Measurements from ENCODE around the gene CHMP4A.
A peak's percentile ranks its signal among the peaks of the same experiment; 100 is the strongest.
"Not testable (repeated sequence)": the region's sequence is repeated elsewhere in the genome, so short reads cannot be mapped to it uniquely, and the experiment has no call there.

CHMP4A gene

GRCh38 chr14:24207104-24207551, 6.2 kb downstream of the CHMP4A start:
- H3K4me3 ChIP-seq (ENCODE audit: low read depth, low read length) = no peak overlapping the region
- no peak for TF ChIP-seq CTCF (IDR thresholded peaks at IDR 0.05; ENCODE audit: borderline replicate concordance, insufficient read depth, low read depth, low read length)

DNA sequence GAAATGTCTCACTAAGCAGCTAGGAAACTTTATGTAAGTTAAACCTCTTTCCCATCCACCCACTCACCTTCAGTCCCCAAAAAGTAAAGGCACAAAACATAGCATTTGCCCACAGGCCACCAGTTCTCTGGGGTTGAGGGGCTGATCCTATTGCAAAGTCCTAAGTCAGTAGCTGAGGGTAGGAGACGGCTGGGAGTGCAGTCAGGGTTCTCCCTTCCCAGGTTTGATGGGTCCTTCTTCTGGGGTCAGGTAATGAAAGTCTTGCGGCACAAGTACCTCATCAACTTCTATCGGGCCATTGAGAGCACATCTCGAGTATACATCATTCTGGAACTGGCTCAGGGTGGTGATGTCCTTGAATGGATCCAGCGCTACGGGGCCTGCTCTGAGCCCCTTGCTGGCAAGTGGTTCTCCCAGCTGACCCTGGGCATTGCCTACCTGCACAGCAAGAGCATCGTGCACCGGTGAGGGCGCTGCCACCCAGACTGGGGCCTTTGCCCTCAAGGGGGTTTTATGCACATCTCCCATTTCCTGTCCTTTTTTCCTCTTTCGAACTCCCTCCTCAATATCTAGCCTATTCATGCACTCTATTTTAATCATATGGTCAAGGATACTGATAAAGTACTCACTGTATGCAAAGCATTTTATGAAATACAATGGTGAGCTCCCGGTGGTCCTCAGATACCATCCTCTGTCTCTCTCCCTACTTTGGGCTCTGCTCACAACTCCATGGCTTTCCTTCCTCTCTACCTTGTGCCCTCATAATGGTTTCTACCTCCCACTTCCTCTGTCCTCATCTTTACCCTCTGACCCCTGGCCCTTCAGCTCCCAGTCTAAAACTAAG, 6.8 kb downstream of the CHMP4A start:
- no peak for TF ChIP-seq CTCF (IDR thresholded peaks at IDR 0.05; ENCODE audit: borderline replicate concordance, insufficient read depth, low read depth, low read length)
- no peak overlapping the region for H3K4me3 ChIP-seq (ENCODE audit: low read depth, low read length)

GRCh38 chr14:24204163-24205146, 8.8 kb downstream of the CHMP4A start:
- TF ChIP-seq CTCF (IDR thresholded peaks at IDR 0.05; ENCODE audit: borderline replicate concordance, insufficient read depth, low read depth, low read length) = no peak
- H3K4me3 ChIP-seq (ENCODE audit: low read depth, low read length) = no peak overlapping the region

- not testable (repeated sequence) for H3K4me3 ChIP-seq (ENCODE audit: low read depth, low read length)
Observed at GRCh38 chr14:24203249-24203886, 9.9 kb downstream of the CHMP4A start.

GRCh38 chr14:24202538-24202937, 10.8 kb downstream of the CHMP4A start:
- not testable (repeated sequence) for H3K4me3 ChIP-seq (ENCODE audit: low read depth, low read length)

DNA sequence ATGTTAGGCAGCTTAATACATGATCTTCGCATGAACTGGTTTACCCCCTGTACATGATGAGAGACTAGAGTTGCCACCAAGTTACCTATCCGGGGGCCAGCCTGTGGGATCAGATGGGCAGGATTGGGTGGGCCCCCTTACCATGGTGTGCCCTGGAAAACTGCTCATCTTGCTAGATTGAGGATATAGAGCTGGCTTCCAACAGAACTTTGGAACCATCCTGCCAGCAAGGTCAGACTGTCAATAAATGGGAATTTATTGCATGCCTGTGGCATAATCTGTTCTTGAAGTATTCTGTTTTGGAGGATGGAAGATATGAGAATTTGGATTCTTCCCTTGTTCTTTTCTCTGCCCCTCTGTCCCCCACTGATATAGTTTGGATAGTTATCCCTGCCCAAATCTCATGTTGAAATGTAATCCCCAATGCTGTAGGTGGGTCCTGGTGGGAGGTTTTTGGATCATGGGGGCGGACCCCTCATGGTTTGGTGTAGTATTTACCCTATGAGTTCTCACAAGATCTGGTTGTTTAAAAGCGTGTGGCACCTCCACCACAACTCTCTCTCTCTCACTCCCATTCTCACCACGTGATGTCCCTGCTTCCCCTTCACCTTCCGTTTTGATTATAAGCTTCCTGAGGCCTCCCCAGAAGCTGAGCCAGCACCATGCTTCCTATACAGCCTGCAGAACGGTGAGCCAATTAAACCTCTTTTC, 14.3 kb downstream of the CHMP4A start:
- H3K4me3 ChIP-seq (ENCODE audit: low read depth, low read length) = no peak overlapping the region
- TF ChIP-seq CTCF (IDR thresholded peaks at IDR 0.05; ENCODE audit: borderline replicate concordance, insufficient read depth, low read depth, low read length) = no peak

GRCh38 chr14:24197056-24197450, 16.2 kb downstream of the CHMP4A start:
- H3K4me3 ChIP-seq (ENCODE audit: low read depth, low read length) = peak overlapping the region; percentile 70
- TF ChIP-seq CTCF (IDR thresholded peaks at IDR 0.05; ENCODE audit: borderline replicate concordance, insufficient read depth, low read depth, low read length) = no peak

Data from GM12875 (cell line).